Upper lobe of left lung (tissue), 6 donors: ENCODE measurements around the gene KRT20. TPM values are rescaled to one million over a fixed set of nuclear protein-coding genes. Genes with fewer than 3 reads are reported as not detected.

Source experiments
- ATAC-seq, 2 donors: fragments of 200-7000 bp; cut with Tn5 transposase; one replicate each; pipeline ENCODE4 v1.9.1; 2022; ENCODE audit warnings: mild to moderate bottlenecking in 2 of 2, moderate library complexity in 2 of 2; ENCODE audit not compliant: low FRiP score in 2 of 2
- DNase-seq, 2 donors: peaks; one replicate each; pipeline ENCODE4 v3.0.0-alpha.2; 2019 to 2020
- H3K27ac ChIP-seq, 4 donors: fragments of 200-600 bp; sonication (generic); one replicate each; pipeline ENCODE4 v1.5.1; 2016 to 2019
- H3K27me3 ChIP-seq, 4 donors: fragments of 200-600 bp; sonication (generic); one replicate each; pipeline ENCODE4 v1.5.1; 2017 to 2019
- H3K36me3 ChIP-seq, 4 donors: fragments of 200-600 bp; sonication (generic); one replicate each; pipeline ENCODE4 v1.5.1; 2016 to 2019
- H3K4me1 ChIP-seq, 4 donors: fragments of 200-600 bp; sonication (generic); one replicate each; pipeline ENCODE4 v1.5.1; 2018 to 2019
- H3K4me3 ChIP-seq, 4 donors: fragments of 200-600 bp; sonication (generic); one replicate each; pipeline ENCODE4 v1.5.1; 2017 to 2019; ENCODE audit warnings: mild to moderate bottlenecking in 2 of 4, moderate library complexity in 1 of 4
- H3K9me3 ChIP-seq, 4 donors: fragments of 200-600 bp; sonication (generic); one replicate each; pipeline ENCODE4 v1.5.1; 2018 to 2019
- CTCF ChIP-seq, 6 experiments: fragments of 450-650 bp in 4 of 6; fragments of 200-600 bp in 2 of 6; sonication (generic) in 2 of 6; IDR thresholded peaks; one replicate each; pipeline ENCODE4 v1.5.1; 2016 to 2019; ENCODE audit warnings: antibody characterized with exemption in 6 of 6
- EP300 ChIP-seq, 4 donors: sonication (generic); formaldehyde crosslinking; IDR thresholded peaks; one replicate each; pipeline ENCODE4 v1.5.1; 2017; ENCODE audit warnings: antibody characterized with exemption in 4 of 4, control low read depth in 2 of 4
- POLR2A ChIP-seq, 4 donors: fragments of 450-650 bp; IDR thresholded peaks; one replicate each; pipeline ENCODE4 v1.5.1; 2016 to 2017; ENCODE audit warnings: antibody characterized with exemption in 4 of 4, mild to moderate bottlenecking in 2 of 4
- POLR2AphosphoS5 ChIP-seq, 2 donors: sonication (generic); formaldehyde crosslinking; IDR thresholded peaks; one replicate each; pipeline ENCODE4 v1.5.1; 2017; ENCODE audit warnings: antibody characterized with exemption in 2 of 2
- WGBS, 2 donors: methylation state at CpG; one replicate each; pipeline ENCODE4 v1.1.5; 2017 to 2018; 5-methylcytosine and 5-hydroxymethylcytosine counted together
- total RNA-seq, 6 donors: library from RNA; depleted of rRNA in 4 of 6; stranded (reverse); fragments of >200 nt in 4 of 6; gene quantifications; one replicate each; pipeline versions ENCODE4 v1.1.0 to v1.2.1, GENCODE V29; 2016 to 2021
- donor health status: DM: no; HTN: no; CAD: no; lungs with moderate emphysema.
- donor health status: DM: no; HTN: yes; CAD: no; lungs with severe emphysema.

The KRT20 gene, protein sequence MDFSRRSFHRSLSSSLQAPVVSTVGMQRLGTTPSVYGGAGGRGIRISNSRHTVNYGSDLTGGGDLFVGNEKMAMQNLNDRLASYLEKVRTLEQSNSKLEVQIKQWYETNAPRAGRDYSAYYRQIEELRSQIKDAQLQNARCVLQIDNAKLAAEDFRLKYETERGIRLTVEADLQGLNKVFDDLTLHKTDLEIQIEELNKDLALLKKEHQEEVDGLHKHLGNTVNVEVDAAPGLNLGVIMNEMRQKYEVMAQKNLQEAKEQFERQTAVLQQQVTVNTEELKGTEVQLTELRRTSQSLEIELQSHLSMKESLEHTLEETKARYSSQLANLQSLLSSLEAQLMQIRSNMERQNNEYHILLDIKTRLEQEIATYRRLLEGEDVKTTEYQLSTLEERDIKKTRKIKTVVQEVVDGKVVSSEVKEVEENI
- total RNA-seq, result under 1 TPM in 2 of 6 donors, not detected in 4; 0.31 to 0.37 TPM

GRCh38 chr17:40884708-40885512 is at the start of gene KRT20:
Gene KRT20, minus strand, starts transcription at chr17:40885242. Its CDS starts 57 bp downstream, at chr17:40885185.
- H3K9me3 ChIP-seq, result no peaks in the 10 kb centered on the region
- DNase-seq, result peak in 1 of 2 donors; percentile 30
- H3K4me3 ChIP-seq, result no peak within 1 kb of the TSS
- TF ChIP-seq POLR2AphosphoS5 (IDR thresholded peaks at IDR 0.05), result no peak
- no peak for TF ChIP-seq EP300 (IDR thresholded peaks at IDR 0.05)
- WGBS, 2 donors, result 88 to 90% methylated on average over 19 to 23 of the region's 23 CpGs
- H3K27ac ChIP-seq, result no peak within 1 kb of the TSS
- peaks cover 0 to 3% (median 0%) of the 10 kb centered on the region in 4 donors for H3K4me1 ChIP-seq
- H3K27me3 ChIP-seq, result no peaks in the 10 kb centered on the region
- peak in 1 of 2 donors; percentile 26 for ATAC-seq
- no peaks in the 10 kb centered on the region for H3K36me3 ChIP-seq

GRCh38 chr17:40932608-40933007 is 47.6 kb upstream of the KRT20 start:
- Histone ChIP-seq H3K9me3 (no peaks in the 10 kb centered on the region), H3K27ac (no peak overlapping the region), H3K4me1 (no peaks in the 10 kb centered on the region), H3K36me3 (no peaks in the 10 kb centered on the region), H3K4me3 (no peak overlapping the region), H3K27me3 (no peaks in the 10 kb centered on the region)
- TF ChIP-seq CTCF (IDR thresholded peaks at IDR 0.05) (no peak), POLR2AphosphoS5 (IDR thresholded peaks at IDR 0.05) (no peak), EP300 (IDR thresholded peaks at IDR 0.05) (no peak), POLR2A (IDR thresholded peaks at IDR 0.05) (no peak)
- DNase-seq (no peak), ATAC-seq (no peak)
- 70 to 88% methylated on average over 2 of the region's 2 CpGs for WGBS, 2 donors

- TF ChIP-seq EP300 (IDR thresholded peaks at IDR 0.05) (no peak), CTCF (IDR thresholded peaks at IDR 0.05) (no peak), POLR2A (IDR thresholded peaks at IDR 0.05) (no peak), POLR2AphosphoS5 (IDR thresholded peaks at IDR 0.05) (no peak)
- H3K27ac ChIP-seq, result no peak overlapping the region
- WGBS, 2 donors, result 61 to 71% methylated on average over 3 of the region's 3 CpGs
Observed at GRCh38 chr17:40931311-40931710, 46.3 kb upstream of the KRT20 start.

GRCh38 chr17:40926341-40926740 is 41.3 kb upstream of the KRT20 start:
- WGBS, 2 donors, result 80 to 85% methylated on average over 8 of the region's 8 CpGs
- no peak for ATAC-seq
- Histone ChIP-seq H3K36me3 (no peaks in the 10 kb centered on the region), H3K27ac (no peak overlapping the region), H3K4me1 (no peaks in the 10 kb centered on the region), H3K4me3 (no peak overlapping the region), H3K27me3 (no peaks in the 10 kb centered on the region), H3K9me3 (no peaks in the 10 kb centered on the region)
- TF ChIP-seq CTCF (IDR thresholded peaks at IDR 0.05), result no peak
- TF ChIP-seq POLR2AphosphoS5 (IDR thresholded peaks at IDR 0.05), result no peak
- TF ChIP-seq EP300 (IDR thresholded peaks at IDR 0.05), result no peak
- no peak for TF ChIP-seq POLR2A (IDR thresholded peaks at IDR 0.05)
- DNase-seq, result no peak

More at GRCh38 chr17:40931311-40931710, 46.3 kb upstream of the KRT20 start:
- H3K4me3 ChIP-seq, result no peak overlapping the region
- ATAC-seq (no peak), DNase-seq (no peak)
- H3K4me1 ChIP-seq, result no peaks in the 10 kb centered on the region
- H3K9me3 ChIP-seq, result no peaks in the 10 kb centered on the region
- no peaks in the 10 kb centered on the region for H3K36me3 ChIP-seq
- H3K27me3 ChIP-seq, result no peaks in the 10 kb centered on the region

DNA sequence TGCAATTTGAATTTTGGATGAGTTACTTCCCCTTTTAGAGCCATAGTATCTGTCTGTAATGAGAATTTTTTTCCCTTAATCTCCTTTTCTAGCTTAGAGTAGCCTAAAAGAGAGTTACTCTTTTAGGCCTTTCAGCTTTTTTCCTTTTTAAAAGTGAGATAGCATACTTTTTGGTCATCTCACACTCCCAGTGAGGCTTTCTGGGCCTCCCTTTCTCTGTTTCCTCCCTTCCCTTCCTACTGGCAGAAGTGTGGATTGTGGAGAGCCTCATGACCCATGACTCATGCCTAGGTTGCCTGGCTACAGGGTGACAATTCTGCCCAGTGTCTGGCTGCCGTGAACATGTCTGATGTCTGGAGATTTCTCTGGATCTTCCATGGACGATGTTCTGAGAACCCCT is 37.2 kb upstream of the KRT20 start:
- peak in 1 of 2 donors; percentile 60 for DNase-seq
- Histone ChIP-seq H3K9me3 (no peaks in the 10 kb centered on the region), H3K27me3 (no peaks in the 10 kb centered on the region), H3K4me3 (no peak overlapping the region), H3K4me1 (no peaks in the 10 kb centered on the region), H3K36me3 (no peaks in the 10 kb centered on the region), H3K27ac (peak overlapping the region in 1 of 4 donors; percentile 48)
- WGBS, 2 donors, result 54 to 65% methylated on average over 2 of the region's 2 CpGs
- TF ChIP-seq POLR2AphosphoS5 (IDR thresholded peaks at IDR 0.05), result no peak
- TF ChIP-seq EP300 (IDR thresholded peaks at IDR 0.05), result peak in 1 of 4 donors; percentile 11
- no peak for TF ChIP-seq POLR2A (IDR thresholded peaks at IDR 0.05)
- peak; percentile 77 to 95 for ATAC-seq
